Astrocyte (in vitro differentiated cells and primary cell): ENCODE measurements around the gene POU6F2.

ENCODE experiments used
- CTCF ChIP-seq: IDR thresholded peaks from 2 replicates; pipeline ENCODE4 v1.5.1; 2011; ENCODE audit warnings: low read depth, mild to moderate bottlenecking, inconsistent platforms, low read length, moderate library complexity; ENCODE audit not compliant: insufficient read depth
- EZH2 ChIP-seq: IDR thresholded peaks from 2 replicates; pipeline ENCODE4 v1.6.1; 2012; ENCODE audit warnings: mild to moderate bottlenecking, low read length, inconsistent platforms; ENCODE audit not compliant: insufficient read depth

- TF ChIP-seq CTCF (no peak), EZH2 (no peak)
Measured at GRCh38 chr7:38977685-38978084, at the start of gene POU6F2.
